ENCODE results near the gene SORBS2. TPM values are rescaled to one million over a fixed set of nuclear protein-coding genes. Genes with fewer than 3 reads are reported as not detected.

SORBS2 gene
- polyA plus RNA-seq, 3 donors: 63.0 to 86.9 (median 86.2) TPM

DNA sequence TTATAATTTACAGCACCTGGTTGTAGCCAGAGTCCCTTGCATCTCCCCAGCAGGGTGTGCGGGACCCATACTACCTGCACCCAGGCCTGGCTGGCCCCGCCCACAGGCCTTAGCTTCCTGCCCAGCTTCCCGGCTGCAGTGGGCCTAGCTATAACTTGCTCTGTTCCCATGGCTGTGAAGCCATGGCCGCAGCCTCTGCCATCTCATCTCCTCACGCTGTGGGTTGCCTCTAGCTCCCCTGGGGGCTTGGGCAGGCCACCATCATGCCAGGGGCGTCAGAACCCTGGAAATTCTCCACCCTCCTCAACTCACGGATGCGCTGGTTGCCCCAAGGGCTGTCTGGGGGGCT is 26.1 kb upstream of the SORBS2 start:
- no peak for DNase-seq (ENCODE audit: extremely low read depth in 1 of 11, low read depth in 9 of 11, low spot score in 4 of 11)

DNA sequence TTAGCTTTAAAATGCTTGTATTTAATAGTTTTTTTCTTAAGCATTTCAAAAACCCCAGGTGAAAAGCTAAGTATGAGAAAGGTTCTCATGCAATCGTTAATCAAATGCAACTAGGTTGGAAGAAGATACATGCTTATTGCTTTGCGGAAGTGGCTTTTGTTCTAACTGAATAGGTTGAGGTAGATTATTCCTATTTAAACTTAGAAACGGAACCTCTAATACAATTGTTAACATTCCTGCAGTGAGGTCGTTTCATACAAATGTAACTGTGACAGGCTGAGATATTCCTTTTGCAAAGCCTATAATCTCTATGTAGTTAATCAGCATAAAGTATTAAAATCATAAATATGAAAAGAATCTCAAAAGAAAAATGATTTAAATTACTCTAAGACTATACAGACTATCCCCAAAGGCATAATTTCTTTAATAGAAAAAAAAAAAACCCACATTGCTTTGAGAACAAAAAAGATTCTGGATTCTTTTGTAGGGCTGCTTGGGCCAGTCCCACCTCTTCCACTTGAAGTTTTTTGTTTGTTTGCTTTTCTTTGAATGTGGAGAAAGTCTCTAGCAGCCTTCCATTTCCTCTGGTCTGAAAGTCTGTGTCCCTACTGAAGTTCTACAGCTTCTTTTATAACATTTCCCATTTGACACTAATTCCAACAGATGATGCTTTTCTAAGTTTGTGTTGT is 25.6 kb upstream of the SORBS2 start:
- no peak for DNase-seq (ENCODE audit: extremely low read depth in 1 of 11, low read depth in 9 of 11, low spot score in 4 of 11)

DNA sequence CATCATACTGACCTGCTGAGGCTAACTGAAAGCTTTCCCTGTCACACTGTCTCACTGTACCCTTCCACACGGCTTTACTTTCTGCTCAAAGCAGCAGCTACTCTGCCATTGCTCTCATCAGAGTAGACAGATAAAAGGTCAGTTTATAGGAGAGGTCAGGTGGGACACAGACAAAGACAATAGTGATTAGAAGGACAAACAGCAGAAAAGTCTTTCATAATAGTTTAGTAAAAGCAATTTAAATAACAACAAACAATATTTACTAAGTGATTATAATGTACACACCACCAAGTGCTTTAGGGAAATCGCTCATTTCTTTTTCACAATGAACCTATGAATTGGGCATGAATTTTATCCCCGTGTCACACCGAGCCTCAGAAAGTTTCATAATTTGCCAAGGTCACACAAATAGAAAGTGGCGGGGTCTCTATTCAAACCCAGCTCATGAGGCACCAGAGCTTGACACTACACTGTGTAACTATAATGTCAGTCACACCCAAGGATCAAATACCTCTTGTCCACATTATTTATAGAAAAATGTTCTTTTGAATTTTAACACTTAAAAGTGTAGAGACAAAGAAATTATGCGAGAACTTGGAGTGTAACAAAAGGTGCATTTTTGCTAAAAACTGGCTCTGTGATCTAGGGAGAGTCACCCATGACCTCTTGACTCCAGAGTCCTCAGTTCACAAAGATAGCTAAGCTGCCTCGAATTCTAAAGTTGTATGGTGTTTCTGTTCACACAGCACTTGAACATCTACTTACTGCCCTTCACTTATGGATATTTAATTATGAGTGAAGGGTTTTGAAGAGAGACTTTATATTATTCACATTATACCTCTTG is 24.5 kb upstream of the SORBS2 start:
- DNase-seq (ENCODE audit: extremely low read depth in 1 of 11, low read depth in 9 of 11, low spot score in 4 of 11): no peak

DNA sequence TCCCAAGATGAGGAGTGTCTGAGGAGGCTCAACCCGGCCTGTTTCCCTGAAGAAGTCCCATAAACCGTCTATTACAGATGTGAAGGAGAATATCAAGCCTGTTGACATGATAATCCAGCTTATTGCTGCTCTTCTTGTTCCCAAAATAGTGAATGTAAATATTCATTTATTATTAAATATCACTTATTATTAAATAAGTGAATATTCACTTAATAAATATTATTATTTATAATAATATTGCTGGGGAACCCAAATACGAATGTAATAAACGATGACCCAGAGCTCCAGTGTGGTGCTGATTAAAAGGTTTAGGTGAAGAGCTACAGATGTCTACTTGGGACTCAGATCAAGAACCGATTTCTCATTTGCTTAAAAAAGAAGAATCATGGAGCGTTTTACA is 23.8 kb upstream of the SORBS2 start:
- DNase-seq (ENCODE audit: extremely low read depth in 1 of 11, low read depth in 9 of 11, low spot score in 4 of 11): no peak

DNA sequence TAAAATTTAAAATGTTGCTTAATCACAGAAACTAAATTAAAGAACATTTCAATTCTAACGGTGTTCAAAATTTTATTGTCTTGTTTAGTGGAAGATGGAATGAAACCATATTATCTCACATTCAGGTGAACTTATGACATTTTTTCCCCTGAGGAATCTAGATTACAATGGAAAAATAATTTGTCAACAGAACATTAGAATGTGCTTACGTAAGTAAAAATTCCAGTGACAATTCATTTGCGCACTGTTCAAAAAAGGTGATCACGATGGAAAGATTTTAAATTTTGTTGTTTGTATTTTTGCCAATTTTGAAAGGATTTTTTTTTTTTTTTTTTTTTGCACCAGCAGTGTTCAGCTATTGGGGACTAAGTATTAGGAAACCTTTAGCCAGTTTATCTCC is 23.3 kb upstream of the SORBS2 start:
- no peak for DNase-seq (ENCODE audit: extremely low read depth in 1 of 11, low read depth in 9 of 11, low spot score in 4 of 11)

DNA sequence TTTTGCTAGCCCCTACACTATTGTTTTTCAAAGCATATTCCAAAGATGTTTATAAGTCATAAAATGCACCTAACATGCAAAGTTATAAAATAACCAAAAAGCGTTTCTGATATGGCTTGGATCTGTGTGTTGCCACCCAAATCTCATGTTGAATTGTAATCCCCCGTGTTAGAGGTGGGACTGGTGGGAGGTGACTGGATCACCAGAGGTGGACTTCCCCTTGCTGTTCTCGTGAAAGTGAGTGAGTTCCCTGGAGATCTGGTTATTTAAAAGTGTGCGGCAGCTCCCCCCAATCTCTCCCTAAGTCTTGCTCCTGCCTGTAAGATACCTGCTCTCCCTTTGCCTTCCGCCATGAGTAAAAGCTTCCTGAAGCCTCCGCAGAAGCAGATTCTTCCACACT is 22.8 kb upstream of the SORBS2 start:
- DNase-seq (ENCODE audit: extremely low read depth in 1 of 11, low read depth in 9 of 11, low spot score in 4 of 11): no peak

DNA sequence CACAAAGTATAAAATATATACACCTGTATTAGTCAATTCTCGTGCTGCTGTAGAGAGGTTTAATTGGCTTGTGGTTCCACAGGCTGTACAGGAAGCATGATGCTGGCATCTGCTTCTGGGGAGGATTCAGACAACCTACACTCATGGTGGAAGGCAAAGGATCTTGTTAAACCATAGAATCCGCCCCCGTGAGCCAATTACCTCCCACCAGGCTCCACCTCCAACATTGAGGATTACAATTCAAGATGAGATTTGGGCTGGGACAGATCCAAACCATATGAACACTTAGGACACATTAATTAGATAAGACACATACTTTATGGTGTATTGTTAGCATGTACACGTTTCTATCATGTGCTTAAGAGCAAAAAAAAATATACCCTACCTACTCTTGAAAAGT is 22.1 kb upstream of the SORBS2 start:
- no peak for DNase-seq (ENCODE audit: extremely low read depth in 1 of 11, low read depth in 9 of 11, low spot score in 4 of 11)

DNA sequence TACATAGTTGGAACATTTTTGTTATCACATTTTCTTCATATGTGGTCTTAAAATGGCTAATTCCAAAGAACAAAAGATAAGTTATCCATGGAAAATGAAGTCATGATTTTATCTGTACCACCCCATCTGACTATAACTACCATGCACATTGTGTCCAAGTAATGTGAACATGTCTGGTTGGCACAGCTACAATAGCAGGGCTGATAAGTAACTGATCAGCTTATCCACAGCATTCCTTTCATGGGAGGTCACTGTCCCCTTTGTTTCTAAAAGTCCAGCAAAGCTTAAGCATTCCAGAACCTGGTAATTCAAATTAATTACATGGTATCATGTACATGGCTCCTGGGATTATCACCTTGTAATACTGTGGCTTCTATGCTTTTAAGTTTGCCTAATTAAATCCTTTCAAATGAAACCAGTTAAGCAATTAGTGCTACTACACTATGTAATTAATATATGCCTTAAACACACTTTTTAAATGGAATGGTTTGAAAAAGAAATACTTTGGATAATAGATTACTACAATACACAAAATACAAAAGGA is 21.1 kb upstream of the SORBS2 start:
- no peak for DNase-seq (ENCODE audit: extremely low read depth in 1 of 11, low read depth in 9 of 11, low spot score in 4 of 11)

DNA sequence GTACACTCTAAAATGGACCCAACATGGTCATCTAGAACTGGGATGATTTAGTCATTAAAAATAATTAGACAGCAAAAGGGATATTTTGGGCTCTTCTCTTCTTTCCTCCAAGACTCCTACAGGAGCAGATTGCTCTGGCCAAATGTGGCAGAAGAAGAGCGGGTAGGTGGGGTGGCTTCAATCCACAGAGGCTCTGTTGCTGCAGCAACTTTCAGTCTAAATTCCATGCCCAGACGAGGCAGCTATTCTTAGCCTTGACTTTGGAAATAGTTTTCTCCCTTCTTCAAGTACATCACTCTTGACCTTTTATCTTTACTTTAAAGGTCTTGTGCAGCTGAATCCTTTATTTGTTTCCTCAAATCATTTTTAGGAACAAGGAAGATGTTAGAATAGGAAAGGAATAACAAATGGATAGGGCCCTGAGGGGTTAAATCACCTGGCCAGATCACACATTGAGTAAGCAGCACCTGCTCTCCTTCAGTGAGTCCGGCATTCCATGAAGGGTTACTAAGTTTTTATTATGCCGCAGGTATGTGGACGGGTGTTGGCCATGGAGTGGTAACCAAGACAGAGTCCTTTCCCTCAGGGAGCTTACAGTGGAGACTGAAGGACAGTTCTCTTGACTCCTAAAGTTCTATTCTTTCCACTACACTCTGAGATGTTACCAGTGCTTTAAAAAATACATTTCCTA is 19.3 kb upstream of the SORBS2 start:
- no peak for DNase-seq (ENCODE audit: extremely low read depth in 1 of 11, low read depth in 9 of 11, low spot score in 4 of 11)

DNA sequence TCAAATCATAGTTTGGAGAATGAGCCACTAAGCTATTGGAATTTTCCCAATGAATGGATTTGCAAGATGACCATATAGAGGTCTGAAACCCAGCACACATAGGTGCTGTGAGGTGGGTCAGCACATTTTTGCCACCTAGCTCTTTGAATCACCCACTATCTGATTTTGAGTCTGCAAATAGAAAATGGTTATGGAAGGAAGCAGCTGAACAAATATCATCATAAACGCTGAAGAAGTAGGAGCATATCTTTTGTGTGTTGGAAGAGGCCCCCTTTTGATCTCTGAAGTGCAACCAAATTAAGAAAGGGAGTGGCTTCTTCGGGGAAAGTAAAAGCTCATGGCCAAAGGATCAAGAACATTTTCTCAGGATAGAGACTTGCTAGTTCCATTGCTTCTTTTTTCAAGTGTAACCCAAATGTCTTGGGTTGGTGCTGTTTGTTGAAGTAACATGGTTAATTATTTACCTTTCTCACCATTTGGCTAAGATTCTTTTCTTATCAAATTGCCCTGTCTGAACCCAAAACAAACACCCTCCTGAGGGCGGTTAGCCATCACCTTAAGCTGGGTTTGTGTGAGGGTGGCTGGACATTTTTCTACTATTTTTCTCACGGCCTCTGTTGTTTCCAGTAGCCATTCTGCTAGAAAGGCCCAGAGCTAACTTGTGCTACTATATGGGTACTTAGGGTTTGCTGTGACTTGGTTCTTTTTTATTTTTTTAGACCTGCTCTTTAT is 18.4 kb upstream of the SORBS2 start:
- no peak for DNase-seq (ENCODE audit: extremely low read depth in 1 of 11, low read depth in 9 of 11, low spot score in 4 of 11)

DNA sequence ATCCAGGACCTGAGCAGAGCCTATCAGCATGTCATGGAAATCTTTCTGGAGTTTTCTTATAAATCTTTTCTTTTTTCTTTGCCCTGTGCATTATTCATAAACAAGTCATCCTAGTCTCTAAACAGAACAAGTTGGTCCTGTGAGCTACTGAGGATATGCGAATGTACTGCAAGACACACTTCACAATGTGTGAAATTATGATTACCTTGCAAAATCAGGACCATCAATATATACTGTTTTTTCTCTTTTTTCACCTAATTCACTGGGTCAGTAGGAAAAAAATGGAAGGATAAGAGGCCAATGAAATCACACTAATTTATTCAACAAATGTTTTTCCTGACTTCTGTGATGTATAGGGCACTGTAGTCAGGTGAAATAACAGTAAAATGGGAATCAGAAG is 14.4 kb upstream of the SORBS2 start:
- no peak for DNase-seq (ENCODE audit: extremely low read depth in 1 of 11, low read depth in 9 of 11, low spot score in 4 of 11)

DNA sequence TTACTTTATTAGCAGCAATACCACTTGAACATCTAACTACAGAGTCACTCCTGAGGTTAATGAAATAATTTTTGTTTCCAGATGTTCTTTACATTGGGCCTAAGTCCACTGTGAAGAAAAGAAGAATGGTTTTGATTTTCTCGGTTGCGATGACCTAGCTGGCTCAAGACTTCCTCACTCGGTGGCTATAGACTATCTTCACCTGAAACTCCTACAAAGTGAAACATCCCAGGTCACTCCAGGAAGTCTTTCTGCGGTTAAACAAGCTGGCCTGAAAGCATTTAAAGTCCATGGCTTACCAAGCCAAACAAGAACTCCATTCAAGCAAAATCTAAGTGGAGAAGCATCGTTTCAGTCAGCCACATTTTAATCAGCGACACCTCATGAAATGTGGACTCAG is 13.7 kb upstream of the SORBS2 start:
- no peak for DNase-seq (ENCODE audit: extremely low read depth in 1 of 11, low read depth in 9 of 11, low spot score in 4 of 11)

DNA sequence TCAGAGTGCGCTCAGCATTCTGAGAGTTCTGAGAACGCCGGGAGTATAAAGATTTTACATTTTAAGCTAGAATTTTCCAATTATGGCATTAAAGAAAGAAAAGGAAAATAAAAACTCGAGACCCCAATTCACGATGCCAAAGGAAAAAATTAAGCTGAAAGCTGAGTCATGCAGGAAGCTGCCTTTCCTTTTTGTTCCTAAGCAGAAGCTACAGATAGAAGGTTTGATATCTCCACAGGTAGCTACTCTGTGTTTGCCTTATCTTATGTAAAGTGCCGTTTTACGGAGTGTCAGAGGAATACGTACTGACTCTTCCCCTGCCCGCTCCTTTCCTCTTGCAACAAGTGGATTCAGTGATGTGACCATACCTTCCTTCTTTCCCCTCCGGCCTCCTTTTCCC is 10.8 kb upstream of the SORBS2 start:
- no peak for DNase-seq (ENCODE audit: extremely low read depth in 1 of 11, low read depth in 9 of 11, low spot score in 4 of 11)

DNA sequence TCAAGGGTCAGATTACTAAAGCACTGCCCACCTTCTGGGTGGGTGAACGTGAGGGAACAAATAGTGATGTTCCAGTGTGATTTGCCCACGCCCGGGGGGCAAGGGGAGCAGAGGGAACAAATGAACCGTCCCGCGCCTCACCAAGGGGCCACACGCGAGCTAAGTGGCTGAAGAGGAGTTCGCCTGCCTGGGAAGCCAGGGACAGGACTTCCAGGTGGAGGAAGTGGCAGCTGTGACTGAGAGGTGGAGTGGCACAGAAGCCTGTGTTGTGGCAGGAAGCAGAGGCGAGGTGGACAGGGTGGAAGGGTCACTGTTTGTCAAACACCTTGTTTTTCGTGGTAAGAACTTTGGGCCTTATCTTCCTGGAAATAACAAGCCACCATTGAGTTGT is 9.0 kb upstream of the SORBS2 start:
- no peak for DNase-seq (ENCODE audit: extremely low read depth in 1 of 11, low read depth in 9 of 11, low spot score in 4 of 11)

DNA sequence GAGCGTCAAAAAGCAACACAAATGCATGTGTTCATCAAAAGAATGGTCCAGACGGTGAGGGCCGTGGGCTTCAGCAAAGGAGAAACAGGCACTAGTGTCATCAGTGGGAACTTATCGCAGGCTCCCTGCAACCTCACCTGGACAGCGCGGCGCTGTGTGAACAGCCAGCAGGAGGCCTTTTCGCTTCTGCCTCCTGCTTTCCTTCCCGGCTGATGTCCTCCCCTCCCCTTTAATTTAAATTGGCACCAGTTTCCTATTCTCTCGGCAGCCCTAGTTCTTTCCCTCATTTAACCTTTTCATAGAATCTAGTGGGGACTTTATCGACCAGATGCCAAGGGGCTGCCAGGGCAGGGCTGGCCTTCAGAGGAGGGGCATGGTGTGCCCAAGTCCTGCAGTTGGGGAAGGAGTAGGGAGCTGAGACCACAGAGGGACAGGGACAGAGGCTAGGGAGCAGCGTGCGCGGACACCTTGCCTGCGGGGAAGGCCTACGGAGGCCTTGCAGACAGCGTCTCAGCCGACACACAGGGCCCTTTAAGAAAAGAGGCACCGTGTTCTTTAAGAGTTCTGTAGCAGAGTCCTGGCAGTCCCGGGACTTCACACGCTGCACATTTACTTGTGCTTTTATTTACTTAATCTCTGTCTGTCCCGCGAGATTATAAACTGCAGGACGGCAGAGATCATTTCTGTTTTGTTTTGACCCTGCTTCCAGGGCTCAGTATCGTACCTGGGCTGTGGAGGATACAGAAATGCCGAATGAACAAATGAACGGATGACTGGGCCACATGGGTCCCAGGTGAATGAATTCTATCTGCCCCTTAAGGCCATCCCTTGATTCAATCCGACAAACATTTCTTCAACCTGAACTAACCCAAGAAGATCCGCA is 8.4 kb upstream of the SORBS2 start:
- no peak for DNase-seq (ENCODE audit: extremely low read depth in 1 of 11, low read depth in 9 of 11, low spot score in 4 of 11)

DNA sequence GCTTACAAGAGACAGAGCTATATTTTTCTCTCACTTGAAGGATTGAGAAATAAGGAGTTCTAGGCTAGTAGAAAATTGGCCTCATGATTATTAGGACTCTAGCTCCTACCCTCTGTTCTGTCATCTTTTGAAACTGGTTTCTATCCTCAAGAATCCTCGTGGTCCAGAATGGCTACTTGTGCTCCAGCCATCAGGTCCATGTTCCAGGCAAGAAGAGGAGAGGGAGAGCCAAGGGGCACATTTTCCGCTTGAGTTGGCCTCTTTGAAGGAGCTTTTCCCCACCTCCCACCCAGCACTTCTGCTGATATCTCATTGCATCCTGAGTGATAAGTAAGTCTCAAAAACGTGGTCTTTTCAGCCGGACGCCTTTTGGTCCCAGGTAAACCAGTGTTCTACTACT is 7.2 kb upstream of the SORBS2 start:
- no peak for DNase-seq (ENCODE audit: extremely low read depth in 1 of 11, low read depth in 9 of 11, low spot score in 4 of 11)

DNA sequence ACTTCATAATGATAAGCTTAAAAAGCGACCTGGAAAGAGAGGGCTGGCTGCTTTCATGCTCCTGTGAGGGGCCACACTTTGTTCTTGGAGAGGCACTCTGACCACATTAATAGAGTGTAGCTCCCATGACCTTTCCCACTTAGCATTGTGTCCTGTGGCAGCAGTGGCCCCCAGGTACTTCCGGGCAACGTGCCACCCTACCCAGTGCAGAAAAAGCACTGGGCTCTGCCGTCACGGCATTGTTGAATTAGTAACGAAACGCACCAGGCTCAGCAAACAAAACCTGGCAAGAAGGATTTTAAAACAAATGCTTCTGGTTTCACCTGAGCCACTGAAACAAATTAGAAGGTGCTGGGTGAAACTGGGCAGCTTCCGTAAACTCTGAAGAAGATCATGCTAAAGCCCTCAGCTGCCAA is 5.4 kb upstream of the SORBS2 start:
- DNase-seq (ENCODE audit: extremely low read depth in 1 of 11, low read depth in 9 of 11, low spot score in 4 of 11): no peak

DNA sequence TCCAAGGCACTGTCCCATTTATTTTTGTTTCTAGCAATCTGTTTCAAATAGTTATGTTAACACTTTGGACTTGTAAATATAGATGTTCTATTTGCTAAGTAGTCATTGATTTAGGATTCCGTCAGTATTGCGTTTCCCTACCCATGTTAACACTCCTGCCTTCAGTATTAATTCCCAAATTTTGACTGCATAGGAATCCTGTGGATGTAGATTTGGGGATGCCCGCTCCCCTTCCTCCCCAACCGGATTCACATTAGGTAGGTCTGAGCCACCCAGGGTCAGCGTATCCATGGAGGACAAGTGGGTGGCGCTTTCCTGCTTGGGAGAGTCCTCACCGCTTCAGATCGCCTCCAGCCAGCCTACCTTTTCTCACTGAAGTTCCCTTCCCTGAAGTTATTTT is 1.1 kb upstream of the SORBS2 start:
- DNase-seq (ENCODE audit: extremely low read depth in 1 of 11, low read depth in 9 of 11, low spot score in 4 of 11): no peak
